ENCODE data around the gene TFPT. TPM values are rescaled to one million over a fixed set of nuclear protein-coding genes. Genes with fewer than 3 reads are reported as not detected.

Gene TFPT
- total RNA-seq, 1 experiment from 2014 or later: 21.5 TPM

DNA sequence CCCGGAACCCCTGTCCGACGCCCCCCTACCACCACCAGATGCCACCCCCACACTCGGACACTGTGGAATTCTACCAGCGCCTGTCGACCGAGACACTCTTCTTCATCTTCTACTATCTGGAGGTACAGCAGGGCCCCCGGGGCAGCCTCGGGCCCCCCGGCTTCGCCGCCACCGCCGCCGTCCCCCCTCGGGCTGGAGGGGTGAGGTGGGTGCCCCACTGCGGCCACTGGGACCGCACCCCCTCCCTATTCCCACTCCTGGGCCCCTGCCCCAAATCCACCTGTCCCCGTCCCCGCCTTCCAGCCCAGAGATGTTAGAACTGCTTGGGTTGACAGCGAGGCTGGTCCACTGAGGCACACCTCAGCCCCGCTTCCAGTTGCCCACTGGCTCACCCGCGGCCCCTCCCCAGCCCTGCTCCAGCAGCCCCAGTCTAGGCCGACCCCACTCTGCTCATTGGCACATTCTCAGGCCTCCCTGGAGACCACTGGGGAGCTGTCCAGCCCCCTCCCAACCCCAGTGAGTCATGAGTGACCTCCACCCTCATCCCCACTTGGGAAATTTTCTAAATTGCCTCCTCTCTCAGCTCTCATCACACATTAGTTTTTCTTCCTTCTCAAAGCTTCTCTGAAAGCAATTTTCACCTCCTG lies 37.5 kb upstream of the TFPT start:
- Histone ChIP-seq H3K4me1 (ENCODE audit: low read length) (peaks cover 9% of the 10 kb centered on the region), H3K9me2 (replicated peaks; ENCODE audit: insufficient read depth, low read length) (no peaks in the 10 kb centered on the region), H3K4me3 (ENCODE audit: low read length) (no peak overlapping the region), H2AFZ (ENCODE audit: low read length) (no peak overlapping the region), H4K20me1 (ENCODE audit: insufficient read depth, low read depth, low read length) (peaks cover 37% of the 10 kb centered on the region), H3K9me3 (ENCODE audit: low read length) (no peaks in the 10 kb centered on the region), H3K27me3 (ENCODE audit: low read length) (no peaks in the 10 kb centered on the region), H3K4me2 (ENCODE audit: low read depth, low read length, poor library complexity, severe bottlenecking) (no peak overlapping the region), H3K36me3 (ENCODE audit: insufficient read depth, low read length) (peaks cover 63% of the 10 kb centered on the region), H3K27ac (ENCODE audit: low read length) (no peak overlapping the region), H3K9ac (ENCODE audit: low read length) (no peak overlapping the region), H3K79me2 (ENCODE audit: low read length) (no peaks in the 10 kb centered on the region)
- DNase-seq: no peak

DNA sequence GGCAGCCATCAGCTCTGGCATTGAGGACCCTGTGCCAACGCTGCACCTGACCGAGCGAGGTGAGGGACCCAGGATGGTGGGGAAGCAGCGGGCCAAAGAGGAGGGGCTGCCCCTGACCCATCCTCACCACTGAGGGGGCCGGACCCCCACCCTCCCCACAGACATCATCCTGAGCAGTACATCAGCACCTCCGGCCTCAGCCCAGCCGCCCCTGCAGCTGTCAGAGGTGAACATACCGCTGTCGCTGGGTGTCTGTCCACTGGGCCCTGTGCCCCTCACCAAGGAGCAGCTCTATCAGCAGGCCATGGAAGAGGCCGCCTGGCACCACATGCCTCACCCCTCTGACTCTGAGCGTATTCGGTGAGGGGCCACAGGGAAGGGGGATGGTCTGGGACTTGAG lies 36.8 kb upstream of the TFPT start:
- no peak for DNase-seq
- no peaks in the 10 kb centered on the region for H3K79me2 ChIP-seq (ENCODE audit: low read length)
- no peak overlapping the region for H3K9ac ChIP-seq (ENCODE audit: low read length)
- no peak overlapping the region for H3K4me3 ChIP-seq (ENCODE audit: low read length)
- no peak overlapping the region for H3K27ac ChIP-seq (ENCODE audit: low read length)
- H4K20me1 ChIP-seq (ENCODE audit: insufficient read depth, low read depth, low read length): peaks cover 39% of the 10 kb centered on the region
- H3K27me3 ChIP-seq (ENCODE audit: low read length): no peaks in the 10 kb centered on the region
- peaks cover 4% of the 10 kb centered on the region; the same call in 1 of the 2 replicates for H3K4me1 ChIP-seq (ENCODE audit: low read length)
- H3K4me2 ChIP-seq (ENCODE audit: low read depth, low read length, poor library complexity, severe bottlenecking): no peak overlapping the region
- H2AFZ ChIP-seq (ENCODE audit: low read length): no peak overlapping the region
- H3K36me3 ChIP-seq (ENCODE audit: insufficient read depth, low read length): peaks cover 63% of the 10 kb centered on the region
- H3K9me3 ChIP-seq (ENCODE audit: low read length): no peaks in the 10 kb centered on the region
- H3K9me2 ChIP-seq (replicated peaks; ENCODE audit: insufficient read depth, low read length): no peaks in the 10 kb centered on the region

DNA sequence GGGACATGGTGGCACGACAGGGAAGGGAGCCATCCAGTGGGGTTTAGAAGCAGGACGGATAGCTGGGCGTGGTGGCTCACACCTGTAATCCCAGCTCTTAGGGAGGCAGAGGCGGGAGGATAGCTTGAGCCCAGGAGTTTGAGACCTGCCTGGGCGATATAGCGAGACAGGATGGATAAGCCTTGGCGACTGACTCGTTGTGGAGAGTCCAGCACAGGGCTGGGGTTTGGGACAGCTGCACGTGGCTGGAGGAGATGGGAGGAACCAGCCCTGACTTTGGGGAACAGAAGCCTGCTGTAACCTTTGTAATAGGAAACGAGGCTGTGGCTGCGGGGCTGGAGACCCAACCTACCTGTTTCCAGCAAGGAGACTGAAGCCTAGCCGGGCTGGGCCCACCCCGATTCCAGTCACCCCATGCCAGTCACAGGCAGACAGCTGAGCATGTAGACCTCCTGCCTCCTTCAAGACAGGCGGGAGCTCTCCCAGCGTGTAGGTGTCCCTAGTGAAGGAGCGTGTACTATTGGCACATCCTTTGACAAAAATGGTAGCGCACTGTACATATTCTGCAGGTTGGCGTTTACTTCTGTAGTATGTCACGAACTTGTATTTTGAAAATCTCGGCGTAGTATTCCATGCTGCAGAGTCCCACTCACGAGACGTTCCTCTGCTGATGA lies 36.0 kb upstream of the TFPT start:
- Histone ChIP-seq H3K4me3 (ENCODE audit: low read length) (no peak overlapping the region), H3K27me3 (ENCODE audit: low read length) (no peaks in the 10 kb centered on the region), H3K79me2 (ENCODE audit: low read length) (no peaks in the 10 kb centered on the region), H3K9me2 (replicated peaks; ENCODE audit: insufficient read depth, low read length) (no peaks in the 10 kb centered on the region), H3K9me3 (ENCODE audit: low read length) (no peaks in the 10 kb centered on the region), H3K27ac (ENCODE audit: low read length) (no peak overlapping the region), H3K4me1 (ENCODE audit: low read length) (no peaks in the 10 kb centered on the region), H3K36me3 (ENCODE audit: insufficient read depth, low read length) (peaks cover 64% of the 10 kb centered on the region), H2AFZ (ENCODE audit: low read length) (no peak overlapping the region), H3K9ac (ENCODE audit: low read length) (no peak overlapping the region), H4K20me1 (ENCODE audit: insufficient read depth, low read depth, low read length) (peaks cover 42% of the 10 kb centered on the region), H3K4me2 (ENCODE audit: low read depth, low read length, poor library complexity, severe bottlenecking) (no peak overlapping the region)
- no peak for DNase-seq

DNA sequence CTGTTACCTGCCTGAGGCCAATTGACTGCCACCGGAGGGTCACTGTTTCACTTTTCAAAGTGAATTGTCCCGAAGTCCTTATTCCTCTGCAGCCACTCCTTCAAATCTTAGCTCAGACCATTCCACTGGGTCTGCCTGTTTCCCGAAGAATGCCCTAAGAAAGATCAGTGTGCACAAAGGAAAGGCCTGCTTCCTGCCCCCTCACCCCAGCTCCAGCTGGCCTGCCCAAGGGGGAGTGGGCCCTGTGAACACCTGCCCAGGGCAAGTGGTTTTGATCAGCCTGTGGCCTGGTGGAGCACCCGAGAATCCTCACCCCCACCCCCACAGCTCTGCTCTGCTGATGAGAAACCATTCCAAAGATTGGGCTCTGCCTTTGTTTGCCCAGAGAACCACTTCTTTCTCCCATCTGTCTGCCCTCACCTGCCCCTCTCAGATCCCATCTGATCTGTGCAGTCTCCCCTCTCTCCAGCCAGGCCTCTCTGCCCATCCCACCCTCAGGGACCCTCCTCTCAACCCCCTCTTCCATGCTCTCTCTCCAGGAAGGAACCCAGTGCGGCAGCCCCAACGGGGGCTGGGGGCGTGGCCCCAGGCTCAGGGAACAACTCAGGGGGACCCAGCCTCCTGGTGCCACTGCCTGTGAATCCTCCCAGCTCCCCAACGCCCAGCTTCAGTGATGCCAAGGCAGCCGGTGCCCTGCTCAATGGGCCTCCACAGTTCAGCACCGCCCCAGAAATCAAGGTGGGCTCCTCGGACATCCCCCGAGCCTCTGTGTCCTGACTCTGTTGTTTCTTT lies 33.8 kb upstream of the TFPT start:
- H3K27ac ChIP-seq (ENCODE audit: low read length): no peak overlapping the region
- H3K4me3 ChIP-seq (ENCODE audit: low read length): no peak overlapping the region
- no peak for DNase-seq
- H3K9me2 ChIP-seq (replicated peaks; ENCODE audit: insufficient read depth, low read length): no peaks in the 10 kb centered on the region
- no peak overlapping the region for H2AFZ ChIP-seq (ENCODE audit: low read length)
- peaks cover 57% of the 10 kb centered on the region for H3K36me3 ChIP-seq (ENCODE audit: insufficient read depth, low read length)
- no peaks in the 10 kb centered on the region for H3K79me2 ChIP-seq (ENCODE audit: low read length)
- no peaks in the 10 kb centered on the region for H3K27me3 ChIP-seq (ENCODE audit: low read length)
- H3K4me2 ChIP-seq (ENCODE audit: low read depth, low read length, poor library complexity, severe bottlenecking): no peak overlapping the region
- H3K9me3 ChIP-seq (ENCODE audit: low read length): no peaks in the 10 kb centered on the region
- H3K9ac ChIP-seq (ENCODE audit: low read length): no peak overlapping the region
- H4K20me1 ChIP-seq (ENCODE audit: insufficient read depth, low read depth, low read length): peaks cover 43% of the 10 kb centered on the region
- no peaks in the 10 kb centered on the region for H3K4me1 ChIP-seq (ENCODE audit: low read length)

DNA sequence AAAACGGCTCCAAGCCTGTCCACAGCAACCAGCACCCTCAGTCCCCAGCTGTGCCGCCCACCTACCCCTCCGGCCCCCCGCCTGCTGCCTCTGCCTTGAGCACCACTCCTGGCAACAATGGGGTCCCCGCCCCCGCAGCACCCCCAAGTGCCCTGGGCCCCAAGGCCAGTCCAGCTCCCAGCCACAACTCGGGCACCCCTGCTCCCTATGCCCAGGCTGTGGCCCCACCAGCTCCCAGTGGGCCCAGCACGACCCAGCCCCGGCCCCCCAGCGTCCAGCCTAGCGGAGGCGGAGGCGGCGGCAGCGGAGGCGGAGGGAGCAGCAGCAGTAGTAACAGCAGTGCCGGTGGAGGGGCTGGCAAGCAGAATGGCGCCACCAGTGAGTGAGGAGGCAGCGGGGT lies 32.7 kb upstream of the TFPT start:
- no peak overlapping the region for H3K4me3 ChIP-seq (ENCODE audit: low read length)
- DNase-seq: no peak
- H3K27ac ChIP-seq (ENCODE audit: low read length): no peak overlapping the region
- no peak overlapping the region for H2AFZ ChIP-seq (ENCODE audit: low read length)
- H3K4me2 ChIP-seq (ENCODE audit: low read depth, low read length, poor library complexity, severe bottlenecking): no peak overlapping the region
- no peaks in the 10 kb centered on the region for H3K79me2 ChIP-seq (ENCODE audit: low read length)
- H3K27me3 ChIP-seq (ENCODE audit: low read length): no peaks in the 10 kb centered on the region
- H3K9me2 ChIP-seq (replicated peaks; ENCODE audit: insufficient read depth, low read length): no peaks in the 10 kb centered on the region
- H3K4me1 ChIP-seq (ENCODE audit: low read length): no peaks in the 10 kb centered on the region
- peaks cover 50% of the 10 kb centered on the region for H4K20me1 ChIP-seq (ENCODE audit: insufficient read depth, low read depth, low read length)
- H3K9ac ChIP-seq (ENCODE audit: low read length): no peak overlapping the region
- peaks cover 55% of the 10 kb centered on the region for H3K36me3 ChIP-seq (ENCODE audit: insufficient read depth, low read length)
- H3K9me3 ChIP-seq (ENCODE audit: low read length): no peaks in the 10 kb centered on the region

DNA sequence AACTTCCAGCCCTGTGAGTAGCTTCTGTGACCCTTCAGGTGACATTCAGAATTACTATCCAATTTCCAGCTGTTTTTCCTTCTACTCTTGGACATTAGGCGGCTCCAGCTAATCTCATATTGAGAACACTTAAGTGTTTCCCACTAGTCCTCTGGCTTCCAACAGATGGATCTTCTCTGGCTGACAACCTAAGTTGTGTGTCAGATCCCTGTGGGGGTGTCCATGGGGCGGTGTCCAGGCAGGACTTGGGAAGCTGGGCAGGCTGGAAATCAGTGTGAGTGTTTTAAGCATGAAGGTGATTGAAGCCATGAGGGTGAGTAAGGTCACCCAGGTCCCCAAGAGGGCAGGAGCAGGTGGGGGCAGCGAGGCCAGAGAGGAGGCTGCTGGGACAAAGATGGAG lies 32.2 kb upstream of the TFPT start:
- Histone ChIP-seq H3K36me3 (ENCODE audit: insufficient read depth, low read length) (peaks cover 54% of the 10 kb centered on the region), H3K27ac (ENCODE audit: low read length) (no peak overlapping the region), H3K79me2 (ENCODE audit: low read length) (peaks cover 3% of the 10 kb centered on the region; the same call in 1 of the 2 replicates), H3K4me1 (ENCODE audit: low read length) (no peaks in the 10 kb centered on the region), H3K4me3 (ENCODE audit: low read length) (no peak overlapping the region), H4K20me1 (ENCODE audit: insufficient read depth, low read depth, low read length) (peaks cover 55% of the 10 kb centered on the region), H2AFZ (ENCODE audit: low read length) (no peak overlapping the region), H3K9me2 (replicated peaks; ENCODE audit: insufficient read depth, low read length) (no peaks in the 10 kb centered on the region), H3K9ac (ENCODE audit: low read length) (no peak overlapping the region), H3K27me3 (ENCODE audit: low read length) (no peaks in the 10 kb centered on the region), H3K9me3 (ENCODE audit: low read length) (no peaks in the 10 kb centered on the region), H3K4me2 (ENCODE audit: low read depth, low read length, poor library complexity, severe bottlenecking) (no peak overlapping the region)
- no peak for DNase-seq

DNA sequence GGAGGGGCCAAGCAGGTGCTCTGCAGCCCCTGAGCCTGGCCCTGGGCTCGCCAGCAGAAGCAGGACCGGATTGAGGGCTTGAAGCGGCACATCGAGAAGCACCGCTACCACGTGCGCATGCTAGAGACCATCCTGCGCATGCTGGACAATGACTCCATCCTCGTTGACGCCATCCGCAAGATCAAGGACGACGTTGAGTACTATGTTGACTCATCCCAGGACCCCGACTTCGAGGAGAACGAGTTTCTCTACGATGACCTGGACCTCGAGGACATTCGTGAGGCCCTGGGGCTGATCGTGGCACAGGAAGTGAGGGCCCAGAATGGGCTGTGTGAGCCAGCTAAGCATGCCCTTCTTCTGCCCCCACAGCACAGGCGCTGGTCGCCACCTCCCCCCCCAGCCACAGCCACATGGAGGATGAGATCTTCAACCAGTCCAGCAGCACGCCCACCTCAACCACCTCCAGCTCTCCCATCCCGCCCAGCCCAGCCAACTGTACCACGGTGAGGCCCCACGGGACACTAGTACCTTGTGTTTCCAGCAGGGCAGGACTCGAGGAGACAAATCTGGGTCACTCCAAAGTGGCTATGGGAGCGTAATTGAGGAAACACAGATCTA lies 30.2 kb upstream of the TFPT start:
- Histone ChIP-seq H3K79me2 (ENCODE audit: low read length) (peaks cover 23% of the 10 kb centered on the region), H4K20me1 (ENCODE audit: insufficient read depth, low read depth, low read length) (peaks cover 66% of the 10 kb centered on the region), H3K27me3 (ENCODE audit: low read length) (no peaks in the 10 kb centered on the region), H3K4me1 (ENCODE audit: low read length) (no peaks in the 10 kb centered on the region), H3K4me2 (ENCODE audit: low read depth, low read length, poor library complexity, severe bottlenecking) (no peak overlapping the region), H3K4me3 (ENCODE audit: low read length) (no peak overlapping the region), H3K9me2 (replicated peaks; ENCODE audit: insufficient read depth, low read length) (no peaks in the 10 kb centered on the region), H3K27ac (ENCODE audit: low read length) (no peak overlapping the region), H3K9ac (ENCODE audit: low read length) (no peak overlapping the region), H2AFZ (ENCODE audit: low read length) (no peak overlapping the region), H3K9me3 (ENCODE audit: low read length) (no peaks in the 10 kb centered on the region), H3K36me3 (ENCODE audit: insufficient read depth, low read length) (peaks cover 53% of the 10 kb centered on the region; the same call in 1 of the 2 replicates)
- DNase-seq: no peak
